Loucy (cell line): Measurements from ENCODE around the gene NDRG3.

ENCODE experiments used
- H2AFZ ChIP-seq: fragments of 200-600 bp; sonication (generic); 2 replicates; pipeline ENCODE4 v1.6.0; 2016; ENCODE audit warnings: antibody characterized with exemption, mild to moderate bottlenecking, low read length, moderate library complexity
- H3F3A ChIP-seq: fragments of 200-600 bp; 2 replicates; pipeline ENCODE4 v1.6.0; 2016; ENCODE audit warnings: antibody characterized with exemption, low read depth, mild to moderate bottlenecking
- H3K27me3 ChIP-seq: fragments of 200-600 bp; sonication (generic); 2 replicates; pipeline ENCODE4 v1.6.1; 2014; ENCODE audit warnings: low read length, mild to moderate bottlenecking; ENCODE audit not compliant: insufficient read depth, poor library complexity, severe bottlenecking
- H3K36me3 ChIP-seq: fragments of 200-600 bp; sonication (generic); 2 replicates; pipeline ENCODE4 v1.6.1; 2016; ENCODE audit warnings: low read length; ENCODE audit not compliant: insufficient read depth
- H3K4me1 ChIP-seq: fragments of 200-600 bp; sonication (generic); 2 replicates; pipeline ENCODE4 v1.5.1; 2014; ENCODE audit warnings: low read length, mild to moderate bottlenecking; ENCODE audit not compliant: insufficient read depth, poor library complexity, severe bottlenecking
- H3K4me2 ChIP-seq: fragments of 200-600 bp; sonication (generic); 2 replicates; pipeline ENCODE4 v1.6.0; 2014; ENCODE audit warnings: antibody characterized with exemption, low read length, low read depth, mild to moderate bottlenecking; ENCODE audit not compliant: poor library complexity, severe bottlenecking
- H3K4me3 ChIP-seq: fragments of 200-600 bp; sonication (generic); 2 replicates; pipeline ENCODE4 v1.5.1; 2014; ENCODE audit warnings: low read length, mild to moderate bottlenecking, mixed read lengths; ENCODE audit not compliant: poor library complexity, severe bottlenecking
- H3K79me2 ChIP-seq: fragments of 200-600 bp; sonication (generic); 2 replicates; pipeline ENCODE4 v1.6.1; 2014; ENCODE audit warnings: low read length; ENCODE audit not compliant: insufficient read depth
- H3K9ac ChIP-seq: fragments of 200-600 bp; sonication (generic); 2 replicates; pipeline ENCODE4 v1.6.0; 2014; ENCODE audit warnings: mild to moderate bottlenecking, low read depth, low read length, moderate library complexity; ENCODE audit not compliant: poor library complexity, severe bottlenecking
- H3K9me2 ChIP-seq: fragments of 200-600 bp; sonication (generic); replicated peaks from 2 replicates; pipeline ENCODE4 v1.6.1; 2016; ENCODE audit warnings: low read depth, low read length, mixed read lengths
- H3K9me3 ChIP-seq: fragments of 200-600 bp; sonication (generic); 2 replicates; pipeline ENCODE4 v1.6.1; 2014; ENCODE audit warnings: mild to moderate bottlenecking, antibody characterized with exemption, low read length, low read depth; ENCODE audit not compliant: insufficient read depth
- H4K20me1 ChIP-seq: fragments of 200-600 bp; sonication (generic); 2 replicates; pipeline ENCODE4 v1.6.0; 2014; ENCODE audit warnings: antibody characterized with exemption, low read length, mild to moderate bottlenecking; ENCODE audit not compliant: insufficient read depth, poor library complexity, severe bottlenecking
- EZH2phosphoT487 ChIP-seq: fragments of 200-600 bp; IDR thresholded peaks from 2 replicates; pipeline ENCODE4 v1.6.1; 2018; ENCODE audit warnings: antibody characterized with exemption, mild to moderate bottlenecking, moderate library complexity, borderline replicate concordance
- TF ChIP-seq, protein P1 (sequence below): fragments of 200-600 bp; sonication (generic); conservative IDR thresholded peaks from 2 replicates; pipeline ENCODE4 v1.5.1; 2014; ENCODE audit warnings: mild to moderate bottlenecking, antibody characterized with exemption, low read length

The NDRG3 gene

DNA sequence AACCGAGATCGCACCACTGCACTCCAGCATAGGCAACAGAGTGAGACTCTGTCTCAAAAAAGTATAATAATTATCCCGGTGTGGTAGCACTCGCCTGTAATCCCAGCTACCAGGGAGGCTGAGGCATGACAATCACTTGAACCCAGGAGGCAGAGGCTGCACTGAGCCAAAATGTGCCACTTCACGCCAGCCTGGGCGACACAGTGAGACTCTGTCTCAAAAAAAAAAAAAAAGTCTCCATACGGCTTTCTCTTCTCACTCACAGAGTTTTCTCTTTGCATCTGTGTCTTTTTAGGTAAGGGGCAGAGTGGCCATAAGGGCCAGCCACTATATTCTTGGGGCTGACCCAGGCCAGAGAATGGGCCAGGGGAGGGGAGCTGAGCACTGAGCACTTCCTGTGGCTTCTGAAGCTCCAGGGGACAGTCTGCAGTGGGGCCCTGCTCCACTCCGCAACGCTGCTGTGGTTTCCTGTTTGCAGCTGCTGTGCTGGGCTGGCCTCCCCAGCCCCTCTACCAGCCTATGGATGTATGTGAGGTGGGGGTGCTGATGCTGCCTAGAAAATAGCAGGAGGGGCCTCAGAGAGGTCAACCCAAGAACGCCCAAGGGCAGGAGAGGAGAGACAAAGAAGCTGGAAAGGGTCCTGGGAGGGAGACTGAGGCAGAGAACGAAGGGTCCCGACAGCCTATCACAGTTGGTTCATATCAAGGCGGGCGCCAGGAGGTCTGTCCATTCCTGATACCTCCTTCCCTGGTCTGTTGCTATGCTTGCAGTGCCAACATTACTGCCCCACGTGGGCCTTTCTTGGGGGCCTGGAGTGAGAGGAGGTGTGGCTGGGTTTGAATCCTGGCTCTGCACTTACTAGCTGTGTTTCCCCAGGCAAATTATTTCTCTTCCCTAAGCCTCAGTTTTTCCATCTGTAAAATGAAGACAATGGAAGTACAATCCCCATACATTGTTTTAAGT lies 115.9 kb downstream of the NDRG3 start:
- peak overlapping the region; percentile 60 for H3K4me3 ChIP-seq
- no peaks in the 10 kb centered on the region for H3K27me3 ChIP-seq
- H3K36me3 ChIP-seq = peaks cover 67% of the 10 kb centered on the region; the same call in 1 of the 2 replicates
- H3K79me2 ChIP-seq = peaks cover 16% of the 10 kb centered on the region; the same call in 1 of the 2 replicates
- peak overlapping the region; percentile 69 for H3K4me2 ChIP-seq
- no peak for TF ChIP-seq EZH2phosphoT487
- TF ChIP-seq, protein P1, sequence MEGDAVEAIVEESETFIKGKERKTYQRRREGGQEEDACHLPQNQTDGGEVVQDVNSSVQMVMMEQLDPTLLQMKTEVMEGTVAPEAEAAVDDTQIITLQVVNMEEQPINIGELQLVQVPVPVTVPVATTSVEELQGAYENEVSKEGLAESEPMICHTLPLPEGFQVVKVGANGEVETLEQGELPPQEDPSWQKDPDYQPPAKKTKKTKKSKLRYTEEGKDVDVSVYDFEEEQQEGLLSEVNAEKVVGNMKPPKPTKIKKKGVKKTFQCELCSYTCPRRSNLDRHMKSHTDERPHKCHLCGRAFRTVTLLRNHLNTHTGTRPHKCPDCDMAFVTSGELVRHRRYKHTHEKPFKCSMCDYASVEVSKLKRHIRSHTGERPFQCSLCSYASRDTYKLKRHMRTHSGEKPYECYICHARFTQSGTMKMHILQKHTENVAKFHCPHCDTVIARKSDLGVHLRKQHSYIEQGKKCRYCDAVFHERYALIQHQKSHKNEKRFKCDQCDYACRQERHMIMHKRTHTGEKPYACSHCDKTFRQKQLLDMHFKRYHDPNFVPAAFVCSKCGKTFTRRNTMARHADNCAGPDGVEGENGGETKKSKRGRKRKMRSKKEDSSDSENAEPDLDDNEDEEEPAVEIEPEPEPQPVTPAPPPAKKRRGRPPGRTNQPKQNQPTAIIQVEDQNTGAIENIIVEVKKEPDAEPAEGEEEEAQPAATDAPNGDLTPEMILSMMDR = no peak
- no peaks in the 10 kb centered on the region for H4K20me1 ChIP-seq
- H3K9me2 ChIP-seq = no peaks in the 10 kb centered on the region
- H3K9me3 ChIP-seq = no peaks in the 10 kb centered on the region
- H2AFZ ChIP-seq = no peak overlapping the region; the same call in 1 of the 2 replicates
- peaks cover 4% of the 10 kb centered on the region; the same call in 1 of the 2 replicates for H3F3A ChIP-seq
- peaks cover 35% of the 10 kb centered on the region for H3K4me1 ChIP-seq
- peak overlapping the region; percentile 51 for H3K9ac ChIP-seq

DNA sequence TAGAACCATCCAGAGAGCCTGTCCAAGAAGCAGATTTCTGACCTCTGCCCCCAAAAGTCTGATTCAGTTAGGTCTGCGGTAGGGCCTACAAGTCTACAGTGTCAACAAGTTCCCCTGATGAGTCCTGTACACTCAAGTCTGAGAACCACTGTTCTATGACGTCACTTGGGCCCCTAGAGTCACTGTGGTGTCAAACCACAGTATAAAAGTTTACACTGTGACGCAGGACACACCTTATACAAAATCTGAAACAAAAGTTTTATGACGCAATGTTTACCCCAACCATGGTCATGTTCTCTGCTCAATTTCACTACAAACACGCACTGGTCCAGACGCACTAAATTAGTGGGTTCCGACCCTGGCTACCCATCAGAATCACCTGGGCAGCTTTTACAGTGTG lies 117.8 kb downstream of the NDRG3 start:
- no peak overlapping the region for H3K4me3 ChIP-seq
- H3K4me2 ChIP-seq = no peak overlapping the region
- H3K9me2 ChIP-seq = no peaks in the 10 kb centered on the region
- H2AFZ ChIP-seq = no peak overlapping the region
- H4K20me1 ChIP-seq = no peaks in the 10 kb centered on the region
- H3K36me3 ChIP-seq = peaks cover 71% of the 10 kb centered on the region; the same call in 1 of the 2 replicates
- no peak for TF ChIP-seq EZH2phosphoT487
- TF ChIP-seq, protein P1 = no peak
- peaks cover 4% of the 10 kb centered on the region; the same call in 1 of the 2 replicates for H3F3A ChIP-seq
- H3K9ac ChIP-seq = no peak overlapping the region
- peaks cover 8% of the 10 kb centered on the region; the same call in 1 of the 2 replicates for H3K79me2 ChIP-seq
- no peaks in the 10 kb centered on the region for H3K27me3 ChIP-seq
- peaks cover 35% of the 10 kb centered on the region for H3K4me1 ChIP-seq
- H3K9me3 ChIP-seq = no peaks in the 10 kb centered on the region

DNA sequence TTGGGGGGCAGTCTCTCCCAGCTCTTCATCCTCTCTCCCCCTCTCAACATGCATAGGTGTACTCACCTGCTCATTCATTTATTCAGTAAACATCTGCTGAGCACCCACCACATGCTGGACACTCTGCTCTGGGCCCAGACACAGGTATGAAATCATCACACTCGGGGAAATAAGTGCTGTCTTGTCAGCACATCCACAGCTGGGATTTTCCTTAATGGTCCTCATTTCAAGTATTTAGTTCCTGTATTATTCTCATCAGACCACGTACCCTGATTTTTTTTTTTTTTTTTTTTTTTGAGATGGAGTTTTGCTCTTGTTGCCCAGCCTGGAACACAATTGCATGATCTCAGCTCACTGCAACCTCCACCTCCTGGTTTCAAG lies 121.0 kb downstream of the NDRG3 start:
- H3K4me1 ChIP-seq = peaks cover 14% of the 10 kb centered on the region
- H4K20me1 ChIP-seq = no peaks in the 10 kb centered on the region
- no peak overlapping the region for H3K4me2 ChIP-seq
- peaks cover 4% of the 10 kb centered on the region; the same call in 1 of the 2 replicates for H3F3A ChIP-seq
- peaks cover 54% of the 10 kb centered on the region; the same call in 1 of the 2 replicates for H3K36me3 ChIP-seq
- H3K9me3 ChIP-seq = no peaks in the 10 kb centered on the region
- no peak overlapping the region for H2AFZ ChIP-seq
- no peaks in the 10 kb centered on the region for H3K9me2 ChIP-seq
- peaks cover 8% of the 10 kb centered on the region; the same call in 1 of the 2 replicates for H3K79me2 ChIP-seq
- H3K4me3 ChIP-seq = no peak overlapping the region
- no peak overlapping the region for H3K9ac ChIP-seq
- no peak for TF ChIP-seq EZH2phosphoT487
- no peaks in the 10 kb centered on the region for H3K27me3 ChIP-seq
